ENCODE measurements around the gene DPY19L3. TPM values are rescaled to one million over a fixed set of nuclear protein-coding genes. Genes with fewer than 3 reads are reported as not detected.
"Not testable (repeated sequence)": the region's sequence is repeated elsewhere in the genome, so short reads cannot be mapped to it uniquely, and the experiment has no call there.

DPY19L3 gene
- total RNA-seq, 2 donors from 2014 or later: 53.0 to 66.5 TPM

GRCh38 chr19:32367948-32368536 is 37.5 kb upstream of the DPY19L3 start:
- no peak for DNase-seq (ENCODE audit: low spot score)
- H3K36me3 ChIP-seq: no peaks in the 10 kb centered on the region
- no peak overlapping the region for H3K27ac ChIP-seq
- WGBS: 93% methylated on average over 3 of the region's 3 CpGs
- no peaks in the 10 kb centered on the region for H3K27me3 ChIP-seq (replicated peaks; ENCODE audit: insufficient read depth)
- H3K9me3 ChIP-seq: no peaks in the 10 kb centered on the region
- intact Hi-C loops (cut with DNase I): no loop called here
- H3K4me1 ChIP-seq (replicated peaks): peaks cover 13% of the 10 kb centered on the region
- H3K4me3 ChIP-seq: no peak overlapping the region
- no peak for TF ChIP-seq POLR2AphosphoS5 (IDR thresholded peaks at IDR 0.05)
- no peak for TF ChIP-seq CTCF (IDR thresholded peaks at IDR 0.05)
- TF ChIP-seq POLR2A (IDR thresholded peaks at IDR 0.05): no peak

- H3K27ac ChIP-seq: no peak overlapping the region
- H3K27me3 ChIP-seq (replicated peaks; ENCODE audit: insufficient read depth): no peaks in the 10 kb centered on the region
- no peaks in the 10 kb centered on the region for H3K36me3 ChIP-seq
- peaks cover 8% of the 10 kb centered on the region for H3K4me1 ChIP-seq (replicated peaks)
- H3K4me3 ChIP-seq: no peak overlapping the region
- 93% methylated on average over 2 of the region's 2 CpGs for WGBS
- DNase-seq (ENCODE audit: low spot score): no peak
- H3K9me3 ChIP-seq: no peaks in the 10 kb centered on the region
- TF ChIP-seq CTCF (IDR thresholded peaks at IDR 0.05): no peak
- TF ChIP-seq POLR2AphosphoS5 (IDR thresholded peaks at IDR 0.05): no peak
- TF ChIP-seq POLR2A (IDR thresholded peaks at IDR 0.05): no peak
- intact Hi-C loops (cut with DNase I): no loop called here
Observed at GRCh38 chr19:32368787-32369186, 36.8 kb upstream of the DPY19L3 start.

- no peak for DNase-seq (ENCODE audit: low spot score)
- intact Hi-C loops (cut with DNase I): no loop called here
- no peaks in the 10 kb centered on the region for H3K36me3 ChIP-seq
- no peaks in the 10 kb centered on the region for H3K27me3 ChIP-seq (replicated peaks; ENCODE audit: insufficient read depth)
- H3K4me1 ChIP-seq (replicated peaks): peaks cover 4% of the 10 kb centered on the region
- no peak for TF ChIP-seq POLR2A (IDR thresholded peaks at IDR 0.05)
- no peak for TF ChIP-seq CTCF (IDR thresholded peaks at IDR 0.05)
- no peak for TF ChIP-seq POLR2AphosphoS5 (IDR thresholded peaks at IDR 0.05)
- no peak overlapping the region for H3K4me3 ChIP-seq
- 75% methylated on average over 7 of the region's 7 CpGs for WGBS
- H3K27ac ChIP-seq: peak overlapping the region; percentile 70
- no peaks in the 10 kb centered on the region for H3K9me3 ChIP-seq
Observed at GRCh38 chr19:32372726-32373517, 32.6 kb upstream of the DPY19L3 start.

GRCh38 chr19:32373585-32374295 is 31.8 kb upstream of the DPY19L3 start:
- WGBS: 17% methylated on average over 10 of the region's 10 CpGs
- H3K36me3 ChIP-seq: no peaks in the 10 kb centered on the region
- peak; percentile 86 for DNase-seq (ENCODE audit: low spot score)
- peak overlapping the region; percentile 70 for H3K27ac ChIP-seq
- TF ChIP-seq POLR2AphosphoS5 (IDR thresholded peaks at IDR 0.05): peak; percentile 94
- TF ChIP-seq CTCF (IDR thresholded peaks at IDR 0.05): no peak
- TF ChIP-seq POLR2A (IDR thresholded peaks at IDR 0.05): no peak
- H3K27me3 ChIP-seq (replicated peaks; ENCODE audit: insufficient read depth): no peaks in the 10 kb centered on the region
- intact Hi-C loops (cut with DNase I): no loop called here
- peaks cover 4% of the 10 kb centered on the region for H3K4me1 ChIP-seq (replicated peaks)
- no peak overlapping the region for H3K4me3 ChIP-seq
- no peaks in the 10 kb centered on the region for H3K9me3 ChIP-seq

- H3K27me3 ChIP-seq (replicated peaks; ENCODE audit: insufficient read depth); H3K36me3 ChIP-seq; H3K4me3 ChIP-seq; DNase-seq (ENCODE audit: low spot score); H3K9me3 ChIP-seq; H3K4me1 ChIP-seq (replicated peaks); intact Hi-C loops (cut with DNase I): not testable (repeated sequence)
- WGBS: 86% methylated on average over 3 of the region's 3 CpGs
- H3K27ac ChIP-seq: peak overlapping the region; percentile 70
Observed at GRCh38 chr19:32374362-32374761, 31.2 kb upstream of the DPY19L3 start.
